NCI-H1048 (cell line): ENCODE data around the gene MOB3C.
A peak's percentile ranks its signal among the peaks of the same experiment; 100 is the strongest.

Experiments
- DNase-seq: peaks from one replicate; lab custom pipeline; 2025; lab: John Stamatoyannopoulos, UW

MOB3C gene

DNA sequence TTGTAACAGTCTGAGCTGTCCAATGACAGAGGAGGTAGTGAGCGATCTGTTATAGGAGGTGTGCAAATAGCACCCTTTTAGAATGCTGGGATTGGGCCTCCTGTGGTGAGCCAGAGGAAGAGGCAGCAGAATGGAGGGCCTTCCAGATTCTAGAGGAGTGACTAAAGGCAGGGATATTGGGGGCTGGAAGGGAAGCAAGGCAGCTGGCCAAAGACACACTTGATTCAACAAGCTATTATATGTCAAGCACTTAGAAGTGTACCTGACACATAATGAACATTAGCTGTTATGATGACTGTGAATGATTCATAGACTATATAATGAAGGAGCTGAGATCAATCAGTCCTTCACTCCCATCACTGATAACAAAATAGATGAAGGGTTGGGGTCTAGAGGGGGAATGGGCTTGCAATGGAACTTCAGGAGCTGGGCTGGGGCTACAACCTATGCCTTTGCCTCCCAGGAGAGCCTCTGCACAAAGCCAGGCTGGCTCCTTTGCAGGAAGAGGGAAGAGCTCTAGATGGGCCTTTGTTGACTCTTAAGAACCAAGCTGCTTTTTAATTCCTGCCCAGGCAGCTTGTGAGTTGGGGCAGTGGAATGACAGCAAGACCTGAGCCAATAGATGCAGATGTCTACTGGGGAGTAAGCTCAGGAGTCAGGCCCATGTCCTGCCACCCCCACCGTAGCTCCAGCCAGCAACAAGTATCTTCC lies 10.2 kb downstream of the MOB3C start:
- DNase-seq, result no peak

DNA sequence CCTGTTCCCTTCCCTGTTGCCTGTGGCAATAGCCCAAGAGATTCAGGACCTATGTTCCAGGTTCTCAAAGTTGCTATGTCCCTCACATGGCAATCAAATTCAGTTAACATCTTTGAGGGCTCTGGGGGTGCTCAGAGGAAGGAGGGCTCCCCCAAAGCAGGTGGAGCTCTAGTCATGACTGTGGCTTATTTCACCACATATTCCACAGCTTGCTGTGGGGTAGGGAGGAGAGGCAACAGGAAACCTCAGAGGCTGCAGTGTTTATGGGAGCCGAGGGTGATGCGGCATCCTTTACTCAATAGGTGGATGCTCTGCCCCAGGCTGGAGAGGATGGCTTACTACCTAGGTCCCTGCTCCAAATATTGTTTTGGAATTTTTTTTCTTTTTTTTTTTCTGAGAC lies 11.4 kb downstream of the MOB3C start:
- no peak for DNase-seq

DNA sequence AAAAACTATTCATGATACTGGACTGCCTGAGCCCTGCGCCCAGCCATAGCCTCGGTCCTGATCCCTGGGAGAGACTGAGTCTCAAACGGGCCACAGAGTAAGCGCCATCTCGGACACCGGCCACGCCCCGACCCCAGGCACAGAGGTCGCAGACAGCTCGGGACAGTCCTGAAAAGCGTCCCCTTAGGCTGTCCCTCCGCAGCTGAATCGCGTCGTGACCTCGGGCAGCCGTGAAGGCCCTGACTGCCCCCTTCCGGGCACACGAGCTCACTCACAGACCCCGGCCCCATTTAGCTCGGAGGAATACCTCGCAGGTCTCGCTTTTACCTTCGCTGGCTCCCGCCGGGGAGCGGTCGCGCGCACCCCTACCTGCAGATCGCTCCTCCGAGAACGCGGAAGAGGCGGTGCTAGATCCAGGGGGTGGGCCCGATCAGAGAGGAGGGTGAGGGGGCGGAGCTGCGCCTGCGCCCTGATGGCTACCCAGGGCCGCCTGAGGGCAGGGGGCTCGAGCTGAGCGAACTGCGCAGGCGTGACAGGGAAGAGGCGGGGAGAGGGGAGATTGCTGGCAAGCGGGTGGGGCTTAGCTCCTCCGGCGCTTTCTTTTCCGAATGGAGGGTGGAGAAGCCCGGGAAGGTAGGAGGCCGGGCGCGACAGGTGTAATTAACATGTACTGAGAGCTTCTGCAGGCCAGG lies 12.6 kb downstream of the MOB3C start, which contains the start of gene MKNK1:
Gene MKNK1, minus strand, starts transcription at position 411 of the 692 bp plus-strand sequence. CDS start 20,941 bp downstream, outside the sequence.
- peak; percentile 85 for DNase-seq

DNA sequence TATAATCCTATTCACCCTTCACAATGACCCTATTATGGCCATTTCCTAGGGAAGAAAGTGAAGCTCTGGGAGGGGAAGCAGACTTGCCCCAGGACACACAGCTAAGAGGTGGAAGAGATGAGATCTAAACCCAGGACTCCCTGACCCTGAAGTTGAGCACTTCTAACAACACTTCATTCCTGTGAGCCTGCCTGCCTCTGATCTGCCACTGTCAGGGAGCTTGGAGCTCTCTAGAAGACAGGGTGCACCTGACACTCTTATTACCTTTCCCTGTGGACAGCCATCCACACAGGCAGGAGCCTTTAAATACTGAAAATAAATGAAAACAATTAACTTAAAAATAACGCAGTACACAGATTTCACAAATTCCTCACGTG lies 13.1 kb downstream of the MOB3C start:
- no peak for DNase-seq

DNA sequence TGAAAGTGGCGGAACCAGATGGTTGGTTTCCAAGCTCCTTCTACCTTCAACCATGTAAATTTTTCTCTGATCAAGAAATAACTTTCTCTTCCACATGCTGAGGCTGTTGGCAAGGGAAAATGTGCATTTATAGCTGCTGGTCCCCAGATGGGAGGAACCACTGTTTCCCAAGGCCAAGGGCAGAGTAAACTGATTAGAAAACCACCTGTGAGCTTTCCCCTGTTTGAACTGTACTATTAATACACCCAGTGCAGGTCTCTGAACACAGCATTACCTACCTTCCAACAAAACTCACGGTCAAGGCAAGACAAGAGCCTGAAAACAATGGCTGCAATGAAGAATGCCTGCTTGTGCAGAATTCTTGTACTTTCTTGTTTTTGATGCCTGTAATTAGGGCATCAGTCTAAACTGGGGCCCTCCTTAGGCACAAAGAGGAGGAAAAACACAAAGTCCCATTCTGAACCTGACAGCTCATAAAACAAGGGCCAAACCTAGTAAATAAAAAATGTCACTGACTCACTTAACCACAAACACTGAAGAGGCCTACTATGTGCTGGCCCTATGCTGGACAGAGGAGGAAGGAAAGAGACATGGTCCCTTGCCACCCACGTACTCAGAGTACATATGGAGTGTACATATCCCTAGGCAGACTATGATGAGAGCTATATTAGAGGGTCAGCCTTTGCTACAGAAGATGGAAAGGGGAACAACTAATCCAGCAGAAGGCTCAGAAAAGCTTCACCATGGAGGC lies 15.2 kb downstream of the MOB3C start:
- DNase-seq, result no peak

DNA sequence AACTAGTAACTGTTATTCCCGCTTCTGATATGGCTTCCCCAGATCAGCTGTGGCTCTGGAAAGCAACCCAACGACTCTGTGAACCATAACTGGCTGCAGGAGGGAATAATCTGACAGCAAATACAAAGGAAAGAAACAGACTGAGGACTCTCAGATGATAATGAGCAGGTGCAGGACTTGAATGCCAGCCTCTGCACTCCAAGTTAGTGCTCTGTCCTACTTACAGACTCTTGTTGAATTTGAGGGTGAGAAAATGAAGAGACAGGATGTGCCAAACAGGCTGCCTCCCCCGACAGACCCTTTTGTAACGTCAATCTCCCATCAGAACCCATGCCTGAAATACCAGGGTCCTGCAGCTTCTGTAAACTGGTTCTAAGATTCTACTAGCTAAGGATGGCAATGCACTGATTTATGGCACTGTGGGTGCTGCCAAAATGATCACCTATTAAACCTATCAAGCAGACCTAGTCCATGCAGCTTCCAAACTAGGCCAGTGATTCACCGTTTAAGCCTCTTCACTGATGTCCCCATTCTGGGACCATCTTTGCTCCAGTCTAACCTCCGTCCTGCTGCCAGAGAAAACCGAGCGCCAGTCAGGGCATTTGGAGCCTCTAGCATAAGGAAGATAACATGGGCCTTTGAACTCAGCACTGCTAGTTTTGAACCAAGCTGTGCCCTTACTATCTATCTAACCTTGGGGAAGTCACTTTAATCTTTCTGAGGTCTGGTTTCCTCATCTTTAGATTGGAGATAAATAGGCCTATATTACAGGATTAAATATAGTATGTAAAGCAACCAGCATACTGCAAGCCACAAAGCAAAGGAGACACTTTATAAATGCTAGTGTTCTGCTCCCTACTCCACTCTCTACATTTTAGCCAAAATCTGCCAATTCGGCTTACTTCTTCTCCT lies 17.3 kb downstream of the MOB3C start:
- no peak for DNase-seq

DNA sequence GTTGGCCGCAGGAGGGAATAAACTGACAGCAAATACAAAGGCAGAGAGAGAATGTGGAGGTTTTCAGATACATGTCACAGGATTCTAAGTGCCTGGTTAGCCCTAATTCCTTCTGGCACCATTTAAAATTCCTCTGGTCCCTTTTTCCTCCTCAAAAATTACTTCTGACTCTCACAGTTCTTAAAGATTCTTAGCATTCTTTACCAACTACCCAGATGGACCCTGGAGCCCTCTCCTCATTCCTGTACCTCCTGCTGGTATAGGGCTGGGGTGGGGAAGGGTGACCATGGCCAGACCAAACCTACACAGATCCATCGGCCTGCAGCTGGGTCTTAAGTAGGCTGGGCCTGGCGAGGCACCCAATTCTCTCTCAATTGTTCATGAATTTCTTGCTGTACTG lies 19.8 kb downstream of the MOB3C start:
- DNase-seq, result no peak

DNA sequence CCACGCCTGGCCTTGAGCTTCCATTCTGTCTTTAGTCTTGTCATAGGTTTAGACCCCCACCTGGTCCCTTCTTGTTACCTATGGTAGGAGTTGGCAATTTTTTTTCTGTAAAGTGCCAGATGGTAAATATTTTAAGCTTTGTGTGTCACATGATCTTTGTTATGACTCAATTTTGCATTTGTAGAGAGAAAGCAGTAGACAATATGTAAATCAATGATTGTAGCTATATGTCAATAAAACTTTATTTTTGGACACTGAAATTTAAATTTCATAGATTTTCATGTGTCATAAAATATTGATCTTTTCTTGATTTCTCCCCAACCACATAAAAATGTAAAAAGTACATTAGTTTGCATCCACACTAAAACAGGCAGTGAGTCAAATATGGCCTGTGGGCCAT lies 20.6 kb downstream of the MOB3C start:
- no peak for DNase-seq

DNA sequence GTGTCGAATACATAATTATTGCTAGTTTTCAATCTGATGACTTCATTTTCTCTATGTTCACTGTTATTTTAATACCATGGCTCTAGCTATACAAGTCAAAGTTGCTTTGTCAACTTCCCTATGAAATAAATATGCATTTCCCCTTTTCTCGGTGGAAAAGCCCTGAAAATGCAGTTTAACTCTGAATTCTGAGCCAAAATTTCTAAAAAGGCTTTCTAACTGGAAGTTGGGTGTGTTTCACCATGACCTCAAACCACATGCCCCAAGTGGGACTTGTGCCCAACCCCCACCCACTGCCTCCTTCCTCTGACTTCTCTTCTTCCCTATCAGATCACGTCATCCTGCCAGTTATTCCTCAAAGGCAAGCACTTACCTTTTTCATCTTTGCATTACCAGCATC lies 21.5 kb downstream of the MOB3C start:
- DNase-seq, result no peak

DNA sequence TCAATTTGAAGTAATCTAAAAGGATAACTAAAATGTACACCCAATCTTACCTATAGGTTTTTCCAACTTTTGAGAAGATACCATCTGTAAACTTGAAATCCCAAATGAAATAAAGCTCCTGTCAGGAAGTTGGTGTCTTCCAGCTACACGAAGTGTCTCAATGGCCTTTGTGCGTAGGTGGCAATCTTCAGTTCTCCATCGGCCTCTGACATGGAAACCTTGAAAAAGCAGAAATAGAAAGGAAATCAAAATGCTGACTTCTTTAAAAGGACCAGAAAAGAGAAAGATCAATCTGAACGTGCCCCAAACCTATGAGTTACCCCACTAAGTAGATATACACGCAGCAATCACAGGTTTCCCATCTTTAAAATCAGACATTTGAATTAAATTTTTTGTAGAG lies 22.5 kb downstream of the MOB3C start:
- no peak for DNase-seq

DNA sequence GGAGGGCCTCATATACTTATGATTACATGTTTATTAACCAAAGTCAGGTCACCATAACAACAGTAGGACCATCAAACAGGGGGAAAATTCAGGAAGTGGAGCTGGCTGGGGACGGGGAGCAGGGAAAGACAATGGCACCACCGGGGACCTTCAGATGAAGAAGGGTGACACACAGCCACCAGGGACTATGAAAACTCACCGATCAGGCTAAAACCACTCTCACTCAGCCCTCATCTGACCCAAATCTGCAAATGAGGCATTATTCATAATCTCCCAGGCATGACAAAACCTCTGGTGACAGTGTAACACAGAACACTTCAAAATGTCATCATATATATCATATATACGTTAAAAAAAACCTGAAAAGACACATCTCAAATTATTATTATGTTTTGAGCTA lies 23.8 kb downstream of the MOB3C start:
- no peak for DNase-seq

DNA sequence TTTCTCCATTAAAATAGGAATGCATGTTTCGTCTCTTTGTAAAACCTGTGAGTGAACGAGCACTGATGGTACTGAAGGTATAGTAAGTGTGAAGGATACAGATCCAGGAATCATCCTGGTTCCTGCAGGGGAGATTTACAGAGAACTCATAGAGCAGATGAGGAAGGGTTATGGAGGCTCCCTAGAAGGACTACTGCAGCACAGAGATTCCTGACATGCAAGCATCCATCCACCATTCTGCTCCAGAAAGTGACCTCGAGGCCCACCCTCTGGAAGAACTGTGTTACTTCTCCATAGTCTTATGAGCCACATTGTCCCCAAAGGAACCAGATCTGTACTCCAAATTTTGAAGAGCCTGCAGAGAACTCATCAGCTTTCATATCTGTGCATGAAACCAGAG lies 27.1 kb downstream of the MOB3C start:
- no peak for DNase-seq

DNA sequence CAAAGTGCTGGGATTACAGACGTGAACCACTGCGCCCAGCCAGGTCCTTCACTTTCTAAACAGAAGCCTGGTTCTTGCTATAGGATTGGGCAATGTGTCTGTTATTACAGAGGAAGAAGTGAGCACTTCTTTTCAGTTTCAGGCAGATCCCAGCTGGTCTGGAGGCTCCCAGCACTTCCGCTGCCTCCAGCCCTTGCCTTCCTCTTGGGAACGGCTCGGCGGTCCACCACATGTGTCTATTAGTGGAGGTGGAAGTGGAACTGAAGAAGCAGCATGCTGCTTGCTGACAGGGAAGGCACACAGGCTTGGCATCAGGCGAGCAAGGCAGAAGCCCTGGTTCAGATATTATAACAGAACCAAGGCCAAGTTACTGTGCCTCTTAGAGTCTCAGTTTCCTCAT lies 29.5 kb downstream of the MOB3C start:
- no peak for DNase-seq

DNA sequence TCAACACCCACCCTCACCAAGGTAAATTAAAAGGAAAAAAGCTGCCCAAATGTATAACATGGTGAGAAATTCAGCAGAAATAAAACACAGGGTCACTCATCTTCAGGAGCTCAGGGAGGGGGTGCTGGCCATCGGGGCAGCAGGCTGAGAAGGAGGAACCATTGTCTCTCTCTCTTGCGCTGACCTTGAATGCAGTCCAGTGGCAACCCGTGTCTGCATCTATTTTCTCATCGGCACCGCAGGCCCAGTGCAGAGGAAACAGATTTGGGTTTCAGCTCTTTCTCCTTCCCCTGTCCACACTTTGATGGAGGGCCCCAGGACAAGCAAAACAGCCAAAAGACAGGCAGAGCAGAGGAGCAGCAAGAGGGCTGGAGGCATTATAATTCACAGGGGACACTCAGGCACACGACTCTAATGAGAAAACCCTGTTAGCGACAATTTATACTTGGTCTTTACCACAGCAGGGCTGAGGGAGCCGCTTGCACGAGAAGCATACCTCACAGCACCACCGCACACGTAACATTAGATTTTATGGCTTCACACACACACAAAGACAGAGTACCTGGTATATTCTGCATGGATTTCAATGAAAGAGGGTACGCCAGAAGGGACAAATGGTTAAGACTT lies 31.2 kb downstream of the MOB3C start:
- no peak for DNase-seq

DNA sequence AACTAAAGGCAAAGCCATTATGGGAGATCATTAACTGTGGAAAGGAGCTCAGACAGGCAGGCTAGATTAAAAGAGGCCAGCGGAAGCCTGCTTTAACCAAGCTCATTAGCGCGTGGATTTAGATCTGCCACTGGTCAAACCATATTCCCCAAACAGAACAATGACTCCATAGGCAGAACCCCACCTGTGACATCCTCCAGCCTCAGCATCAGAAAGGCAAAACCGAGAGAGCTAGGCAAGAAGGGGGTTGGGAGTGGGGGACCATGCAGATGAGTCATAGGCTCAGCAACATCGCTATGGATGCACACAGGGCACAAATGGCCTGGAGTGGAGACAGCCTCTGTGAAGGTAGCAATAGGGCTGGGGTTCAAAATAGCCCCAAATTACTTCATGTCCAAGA lies 33.1 kb downstream of the MOB3C start:
- no peak for DNase-seq

DNA sequence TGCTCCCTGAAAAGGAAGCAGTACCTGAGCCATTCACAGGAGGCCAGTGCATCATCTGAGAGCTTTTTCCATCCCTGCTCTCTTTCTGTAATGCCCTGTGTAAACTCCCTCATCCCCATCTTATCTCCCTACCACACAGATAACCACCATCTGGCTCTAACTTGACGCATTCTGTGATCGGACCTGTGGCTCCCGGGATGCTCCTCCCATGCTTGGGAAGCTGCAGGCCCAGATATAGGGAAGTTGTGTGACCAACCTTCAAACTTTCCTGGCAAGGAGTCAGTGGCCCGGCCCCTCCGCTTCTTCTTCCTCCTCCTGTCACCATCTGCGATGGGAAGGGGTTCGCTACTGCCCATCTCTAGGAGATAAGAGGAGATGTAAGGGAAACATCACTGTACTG lies 33.6 kb downstream of the MOB3C start:
- no peak for DNase-seq

DNA sequence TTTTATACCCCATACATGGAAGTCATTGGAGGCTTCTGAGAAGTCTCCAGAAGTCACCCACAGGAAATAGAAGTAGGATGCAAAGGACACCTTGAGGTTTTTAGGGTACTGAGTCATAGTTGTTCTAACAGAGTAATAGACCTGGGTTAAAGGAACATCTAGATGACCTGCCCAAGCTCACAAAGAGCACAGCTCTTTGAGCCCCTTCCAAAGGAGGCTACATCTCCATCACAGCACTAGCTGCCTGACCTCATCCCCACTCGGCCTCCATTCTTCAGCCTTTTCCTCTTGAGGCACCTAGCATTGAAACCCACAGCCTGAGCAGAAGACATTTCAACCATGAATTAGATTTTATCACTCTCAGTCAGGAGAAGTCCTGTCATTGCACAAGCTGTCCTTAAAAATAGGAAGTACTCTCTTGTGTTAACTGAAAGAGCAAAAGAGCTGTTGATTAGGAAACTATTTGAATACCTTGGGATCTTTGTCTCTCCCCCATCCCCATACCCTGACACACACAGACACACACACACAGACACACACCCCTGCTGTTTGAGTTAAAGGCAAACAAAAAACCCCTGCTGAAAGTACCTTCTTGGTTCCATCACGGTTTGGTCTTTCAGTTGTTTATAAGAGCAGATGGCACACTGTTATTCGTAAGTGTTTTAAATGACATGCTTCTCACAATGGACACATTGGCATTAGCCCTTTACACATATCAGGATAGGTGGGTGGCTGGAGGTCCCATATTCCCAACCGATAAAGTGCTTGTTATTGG lies 34.7 kb downstream of the MOB3C start:
- no peak for DNase-seq

DNA sequence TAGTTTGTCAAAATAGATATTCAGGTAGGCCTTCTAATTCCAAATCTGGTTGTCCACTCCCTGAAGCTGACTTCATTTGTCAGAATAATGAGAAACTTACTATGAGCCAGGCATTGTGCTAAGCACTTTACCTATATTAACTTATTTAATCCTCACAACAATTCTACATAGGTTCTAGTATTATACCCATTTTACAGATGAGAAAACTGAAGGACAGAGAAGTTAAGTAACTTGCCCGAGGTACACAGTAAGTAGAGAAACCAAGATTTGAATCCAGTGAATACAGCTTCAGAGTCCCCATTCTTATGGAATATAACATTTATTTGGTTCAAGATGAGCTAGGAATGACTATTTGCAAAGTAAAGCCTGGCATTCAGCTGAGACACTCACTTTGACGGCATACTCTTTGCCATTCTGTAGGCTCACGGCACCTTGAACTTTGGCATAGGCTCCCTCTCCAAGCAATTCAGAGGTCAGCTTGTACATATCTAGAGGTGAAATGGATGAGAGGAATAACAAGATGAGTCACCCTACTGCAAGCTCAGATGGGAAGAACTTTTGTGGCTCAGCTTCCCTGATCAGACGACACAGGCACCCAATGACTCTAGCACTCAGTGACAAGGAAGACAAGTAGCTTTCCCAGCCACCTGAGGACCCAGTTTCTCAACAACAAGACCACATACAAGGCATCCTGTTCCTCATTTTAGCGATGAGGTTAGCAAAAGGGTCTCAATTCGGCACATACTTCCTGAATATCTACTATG lies 36.3 kb downstream of the MOB3C start:
- no peak for DNase-seq

DNA sequence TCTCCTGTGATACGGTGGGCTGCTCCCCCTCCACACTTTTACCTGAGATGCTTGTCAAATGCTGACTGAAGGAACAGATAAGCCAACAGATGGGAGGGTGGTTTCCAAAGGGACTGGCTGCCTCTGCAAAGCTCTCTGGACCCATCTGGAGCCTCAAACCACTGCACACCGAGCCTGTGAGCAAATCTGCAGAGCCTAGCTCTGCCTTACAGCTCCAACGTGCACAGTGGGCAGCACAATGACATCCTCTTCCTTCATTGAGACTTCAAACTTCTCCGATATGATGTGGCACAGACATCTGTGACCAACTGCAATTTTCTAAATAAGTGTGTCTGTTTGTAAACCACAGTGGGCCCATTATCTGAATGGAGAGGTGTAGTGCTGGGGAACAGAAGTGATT lies 38.9 kb downstream of the MOB3C start:
- DNase-seq, result no peak

DNA sequence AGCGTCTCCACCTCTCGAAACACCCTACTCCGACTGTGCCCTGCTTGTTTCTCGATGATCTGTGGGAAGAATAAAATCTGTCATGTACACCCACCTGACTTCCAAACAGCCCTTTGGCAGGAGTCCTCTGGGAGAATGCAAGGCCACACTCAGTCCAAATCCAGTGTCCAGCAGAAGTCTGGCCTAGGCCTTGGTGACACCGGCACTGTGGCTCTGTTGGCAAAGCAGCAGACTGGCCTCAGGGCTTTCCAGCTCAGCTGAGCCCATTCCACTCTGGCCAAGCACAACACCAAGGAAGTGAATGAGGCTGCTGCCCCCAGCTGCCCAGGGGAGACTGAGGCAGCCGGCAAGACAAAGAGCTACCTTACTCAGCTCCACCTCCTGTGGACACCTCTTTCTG lies 40.0 kb downstream of the MOB3C start:
- no peak for DNase-seq
